ENCODE results near the gene CHAD.

The CHAD gene

DNA sequence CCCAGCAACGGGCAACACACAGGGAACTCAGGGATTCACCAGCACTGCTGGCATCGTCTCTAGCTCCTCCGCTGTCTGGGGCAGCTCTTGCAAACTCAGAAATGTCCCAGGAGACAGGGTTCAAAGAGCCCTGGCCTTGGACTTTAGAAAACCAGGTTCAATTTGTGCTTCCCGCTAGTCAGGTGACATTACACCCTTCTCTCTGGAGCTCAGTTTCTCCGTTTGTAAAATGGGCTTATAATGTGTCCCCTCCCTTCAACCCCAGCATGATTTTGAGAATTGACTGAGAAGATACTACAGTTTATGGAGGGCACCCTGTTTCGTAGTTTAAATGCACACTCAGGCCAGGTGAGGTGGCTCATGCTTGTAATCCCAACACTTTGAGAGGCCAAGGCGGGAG is 37.6 kb upstream of the CHAD start:
- H2AFZ ChIP-seq (ENCODE audit: low read length), result no peak overlapping the region

DNA sequence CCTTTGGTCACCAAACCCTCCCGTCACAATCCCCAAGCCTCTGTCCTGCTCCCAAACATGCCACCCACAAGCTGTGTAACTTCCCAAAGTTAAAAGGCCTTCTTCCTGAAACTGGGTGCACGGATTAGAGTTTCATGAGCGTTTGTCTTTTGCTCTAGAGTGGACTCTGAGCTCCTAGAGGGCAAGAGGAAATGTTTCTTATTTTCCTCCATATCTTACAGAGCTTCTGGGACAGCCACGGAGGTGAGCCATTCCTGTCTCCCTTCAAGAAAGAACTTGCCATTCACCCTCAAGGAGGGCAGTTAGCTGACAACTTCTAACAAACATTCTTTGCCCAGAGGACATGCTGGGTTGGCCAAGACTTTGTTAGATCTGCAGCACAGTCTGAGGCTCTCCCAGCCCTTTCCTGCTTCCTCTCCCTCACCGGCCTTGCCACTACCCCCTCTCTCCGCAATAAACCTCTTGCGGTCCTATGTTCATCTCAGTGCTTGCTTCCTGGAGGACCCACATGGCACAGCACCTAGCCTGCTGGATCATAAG is 37.0 kb upstream of the CHAD start:
- Histone ChIP-seq H3F3A (ENCODE audit: insufficient read depth, low read length) (no peaks in the 10 kb centered on the region), H3K9me2 (replicated peaks; ENCODE audit: insufficient read depth, low read length) (no peaks in the 10 kb centered on the region), H3K9me3 (replicated peaks; ENCODE audit: insufficient read depth, low read length) (no peaks in the 10 kb centered on the region), H4K20me1 (ENCODE audit: insufficient read depth, low read length) (no peaks in the 10 kb centered on the region), H3K9ac (ENCODE audit: low read length) (no peak overlapping the region), H2AFZ (ENCODE audit: low read length) (no peak overlapping the region), H3K4me3 (ENCODE audit: low read length) (no peak overlapping the region), H3K4me1 (ENCODE audit: low read length) (no peaks in the 10 kb centered on the region), H3K27me3 (replicated peaks; ENCODE audit: insufficient read depth, low read length) (no peaks in the 10 kb centered on the region), H3K79me2 (ENCODE audit: low read length) (no peaks in the 10 kb centered on the region), H3K36me3 (replicated peaks; ENCODE audit: insufficient read depth, low read length) (no peaks in the 10 kb centered on the region), H3K4me2 (ENCODE audit: low read depth, low read length) (no peak overlapping the region), H3K27ac (ENCODE audit: low read length) (no peak overlapping the region)
- DNase-seq, result no peak
- TF ChIP-seq EZH2phosphoT487 (IDR thresholded peaks at IDR 0.05; ENCODE audit: low read length), result no peak
- no peak for TF ChIP-seq CTCF (IDR thresholded peaks at IDR 0.05; ENCODE audit: low read length)
- TF ChIP-seq EZH2 (optimal IDR thresholded peaks at IDR 0.05; ENCODE audit: low read depth, low read length), result no peak

More for the DNA sequence above, 37.6 kb upstream of the CHAD start:
- DNase-seq, result no peak
- Histone ChIP-seq H3K36me3 (replicated peaks; ENCODE audit: insufficient read depth, low read length) (no peaks in the 10 kb centered on the region), H3K9me2 (replicated peaks; ENCODE audit: insufficient read depth, low read length) (no peaks in the 10 kb centered on the region), H3K27ac (ENCODE audit: low read length) (no peak overlapping the region), H3K9me3 (replicated peaks; ENCODE audit: insufficient read depth, low read length) (no peaks in the 10 kb centered on the region), H3K9ac (ENCODE audit: low read length) (no peak overlapping the region), H3K27me3 (replicated peaks; ENCODE audit: insufficient read depth, low read length) (no peaks in the 10 kb centered on the region), H3F3A (ENCODE audit: insufficient read depth, low read length) (no peaks in the 10 kb centered on the region), H3K4me2 (ENCODE audit: low read depth, low read length) (no peak overlapping the region), H3K4me3 (ENCODE audit: low read length) (no peak overlapping the region), H3K79me2 (ENCODE audit: low read length) (no peaks in the 10 kb centered on the region), H4K20me1 (ENCODE audit: insufficient read depth, low read length) (no peaks in the 10 kb centered on the region), H3K4me1 (ENCODE audit: low read length) (no peaks in the 10 kb centered on the region)
- TF ChIP-seq EZH2 (optimal IDR thresholded peaks at IDR 0.05; ENCODE audit: low read depth, low read length) (no peak), CTCF (IDR thresholded peaks at IDR 0.05; ENCODE audit: low read length) (no peak), EZH2phosphoT487 (IDR thresholded peaks at IDR 0.05; ENCODE audit: low read length) (no peak)

DNA sequence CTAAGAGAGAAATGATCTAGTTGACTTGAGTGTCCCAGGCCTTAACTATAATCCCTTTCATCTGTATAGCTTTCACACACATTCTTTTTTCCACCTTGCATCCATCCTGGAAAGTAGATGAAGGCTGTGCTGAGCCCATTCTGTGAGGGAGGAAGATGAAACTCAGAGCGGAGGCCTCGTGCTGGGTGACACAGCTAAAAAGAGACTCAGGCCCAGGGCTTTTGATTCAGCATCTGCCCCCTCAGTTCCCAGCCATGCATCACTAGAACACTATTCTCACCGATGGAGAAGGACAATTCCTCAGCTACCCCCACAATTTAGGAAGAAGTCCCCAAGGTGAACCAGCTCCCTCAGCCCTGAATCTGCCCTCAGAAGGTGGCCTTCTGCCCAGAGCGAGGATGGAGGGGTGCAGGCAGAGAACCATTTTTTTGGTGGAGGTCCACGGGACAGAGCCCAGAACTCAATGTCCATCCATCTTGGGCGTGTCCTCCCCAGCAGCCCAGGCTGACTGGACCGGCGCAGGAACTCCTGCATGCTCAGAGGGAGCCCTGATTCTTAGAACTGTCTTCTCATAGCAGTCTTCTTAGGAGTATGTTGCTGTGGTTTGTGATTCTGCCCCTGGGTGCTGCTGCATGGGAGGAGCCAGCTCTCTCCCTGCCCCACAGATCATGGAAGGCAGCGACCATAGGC is 33.8 kb upstream of the CHAD start:
- no peak overlapping the region for H3K9ac ChIP-seq (ENCODE audit: low read length)

More for the DNA sequence above, 33.8 kb upstream of the CHAD start:
- no peaks in the 10 kb centered on the region for H3K36me3 ChIP-seq (replicated peaks; ENCODE audit: insufficient read depth, low read length)
- H4K20me1 ChIP-seq (ENCODE audit: insufficient read depth, low read length), result no peaks in the 10 kb centered on the region
- no peak overlapping the region for H3K4me3 ChIP-seq (ENCODE audit: low read length)
- no peaks in the 10 kb centered on the region for H3F3A ChIP-seq (ENCODE audit: insufficient read depth, low read length)
- no peaks in the 10 kb centered on the region for H3K27me3 ChIP-seq (replicated peaks; ENCODE audit: insufficient read depth, low read length)
- H3K4me1 ChIP-seq (ENCODE audit: low read length), result no peaks in the 10 kb centered on the region
- H3K79me2 ChIP-seq (ENCODE audit: low read length), result no peaks in the 10 kb centered on the region
- H3K27ac ChIP-seq (ENCODE audit: low read length), result no peak overlapping the region
- no peak for DNase-seq
- no peak overlapping the region for H3K4me2 ChIP-seq (ENCODE audit: low read depth, low read length)
- TF ChIP-seq EZH2 (optimal IDR thresholded peaks at IDR 0.05; ENCODE audit: low read depth, low read length) (no peak), CTCF (IDR thresholded peaks at IDR 0.05; ENCODE audit: low read length) (no peak), EZH2phosphoT487 (IDR thresholded peaks at IDR 0.05; ENCODE audit: low read length) (no peak)
- H3K9me3 ChIP-seq (replicated peaks; ENCODE audit: insufficient read depth, low read length), result no peaks in the 10 kb centered on the region
- H2AFZ ChIP-seq (ENCODE audit: low read length), result no peak overlapping the region
- H3K9me2 ChIP-seq (replicated peaks; ENCODE audit: insufficient read depth, low read length), result no peaks in the 10 kb centered on the region
